Measurements from ENCODE around the gene AURKB. TPM values are rescaled to one million over a fixed set of nuclear protein-coding genes. Genes with fewer than 3 reads are reported as not detected.
A peak's percentile ranks its signal among the peaks of the same experiment; 100 is the strongest.

Gene AURKB
- total and polyA plus RNA-seq, 2 of the 13 experiments (the other 11 are each of a cell fraction or from before 2014, with no cell fraction given) = 29.5 to 75.3 TPM

DNA sequence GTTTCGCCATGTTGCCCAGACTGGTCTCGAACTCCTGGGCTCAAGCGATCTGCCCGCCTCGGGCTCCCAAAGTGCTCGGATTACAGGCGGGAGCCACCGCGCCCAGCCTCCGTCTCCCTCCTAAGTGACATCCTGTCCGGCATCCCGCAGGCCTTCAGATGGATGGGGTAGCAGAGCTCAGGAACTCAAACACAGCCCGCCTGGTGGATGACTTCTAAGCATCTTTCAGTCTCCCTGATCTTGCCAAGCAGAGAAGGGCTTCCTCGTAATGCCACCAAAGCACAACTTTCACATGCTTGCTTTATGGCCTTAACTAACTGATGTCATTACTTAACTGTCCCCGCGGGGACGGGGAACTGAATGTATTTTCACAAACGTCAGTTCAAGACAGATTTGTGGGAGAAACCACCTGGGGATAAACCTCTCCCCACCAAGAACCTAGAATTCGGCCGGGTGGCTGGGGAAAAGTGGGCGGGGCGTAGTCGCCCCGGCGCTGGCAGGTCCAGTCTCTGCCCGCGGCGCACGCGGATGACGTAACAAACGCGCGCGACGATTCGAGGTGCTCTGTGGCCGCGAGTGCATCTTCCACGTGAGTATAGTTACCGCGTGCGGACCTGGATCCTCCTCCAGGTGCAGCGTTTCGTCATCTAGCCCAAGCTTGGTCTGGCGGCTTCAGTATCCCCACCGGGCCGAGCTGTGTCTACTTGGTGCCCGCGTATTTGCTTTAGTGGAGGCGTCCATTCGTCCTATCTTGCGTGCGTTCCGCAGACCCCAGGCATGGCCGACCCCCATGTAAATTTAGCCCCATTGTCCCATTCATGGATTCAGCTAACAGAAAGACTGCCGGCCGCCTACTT, 38.6 kb upstream of the AURKB start, which contains the start of gene PFAS (continued):
- TF ChIP-seq, protein P1, sequence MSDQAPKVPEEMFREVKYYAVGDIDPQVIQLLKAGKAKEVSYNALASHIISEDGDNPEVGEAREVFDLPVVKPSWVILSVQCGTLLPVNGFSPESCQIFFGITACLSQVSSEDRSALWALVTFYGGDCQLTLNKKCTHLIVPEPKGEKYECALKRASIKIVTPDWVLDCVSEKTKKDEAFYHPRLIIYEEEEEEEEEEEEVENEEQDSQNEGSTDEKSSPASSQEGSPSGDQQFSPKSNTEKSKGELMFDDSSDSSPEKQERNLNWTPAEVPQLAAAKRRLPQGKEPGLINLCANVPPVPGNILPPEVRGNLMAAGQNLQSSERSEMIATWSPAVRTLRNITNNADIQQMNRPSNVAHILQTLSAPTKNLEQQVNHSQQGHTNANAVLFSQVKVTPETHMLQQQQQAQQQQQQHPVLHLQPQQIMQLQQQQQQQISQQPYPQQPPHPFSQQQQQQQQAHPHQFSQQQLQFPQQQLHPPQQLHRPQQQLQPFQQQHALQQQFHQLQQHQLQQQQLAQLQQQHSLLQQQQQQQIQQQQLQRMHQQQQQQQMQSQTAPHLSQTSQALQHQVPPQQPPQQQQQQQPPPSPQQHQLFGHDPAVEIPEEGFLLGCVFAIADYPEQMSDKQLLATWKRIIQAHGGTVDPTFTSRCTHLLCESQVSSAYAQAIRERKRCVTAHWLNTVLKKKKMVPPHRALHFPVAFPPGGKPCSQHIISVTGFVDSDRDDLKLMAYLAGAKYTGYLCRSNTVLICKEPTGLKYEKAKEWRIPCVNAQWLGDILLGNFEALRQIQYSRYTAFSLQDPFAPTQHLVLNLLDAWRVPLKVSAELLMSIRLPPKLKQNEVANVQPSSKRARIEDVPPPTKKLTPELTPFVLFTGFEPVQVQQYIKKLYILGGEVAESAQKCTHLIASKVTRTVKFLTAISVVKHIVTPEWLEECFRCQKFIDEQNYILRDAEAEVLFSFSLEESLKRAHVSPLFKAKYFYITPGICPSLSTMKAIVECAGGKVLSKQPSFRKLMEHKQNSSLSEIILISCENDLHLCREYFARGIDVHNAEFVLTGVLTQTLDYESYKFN (CRISPR knock-in tag; conservative IDR thresholded peaks at IDR 0.05) = peak; percentile 19; the same call in 1 of the 2 replicates
- peak; percentile 55; the same call in 1 of the 2 replicates for TF ChIP-seq ZMYM4 (CRISPR knock-in tag; IDR thresholded peaks at IDR 0.05)
- TF ChIP-seq ZNF674 (CRISPR knock-in tag; IDR thresholded peaks at IDR 0.05; ENCODE audit: low read depth) = no peak
- TF ChIP-seq HNF4A (CRISPR knock-in tag; IDR thresholded peaks at IDR 0.05) = no peak; the same call in none of the 2 replicates
- no peak for TF ChIP-seq FOXM1 (CRISPR knock-in tag; IDR thresholded peaks at IDR 0.05)
- TF ChIP-seq ZNF460 (CRISPR knock-in tag; IDR thresholded peaks at IDR 0.05; ENCODE audit: borderline replicate concordance) = no peak
- TF ChIP-seq, protein P2, sequence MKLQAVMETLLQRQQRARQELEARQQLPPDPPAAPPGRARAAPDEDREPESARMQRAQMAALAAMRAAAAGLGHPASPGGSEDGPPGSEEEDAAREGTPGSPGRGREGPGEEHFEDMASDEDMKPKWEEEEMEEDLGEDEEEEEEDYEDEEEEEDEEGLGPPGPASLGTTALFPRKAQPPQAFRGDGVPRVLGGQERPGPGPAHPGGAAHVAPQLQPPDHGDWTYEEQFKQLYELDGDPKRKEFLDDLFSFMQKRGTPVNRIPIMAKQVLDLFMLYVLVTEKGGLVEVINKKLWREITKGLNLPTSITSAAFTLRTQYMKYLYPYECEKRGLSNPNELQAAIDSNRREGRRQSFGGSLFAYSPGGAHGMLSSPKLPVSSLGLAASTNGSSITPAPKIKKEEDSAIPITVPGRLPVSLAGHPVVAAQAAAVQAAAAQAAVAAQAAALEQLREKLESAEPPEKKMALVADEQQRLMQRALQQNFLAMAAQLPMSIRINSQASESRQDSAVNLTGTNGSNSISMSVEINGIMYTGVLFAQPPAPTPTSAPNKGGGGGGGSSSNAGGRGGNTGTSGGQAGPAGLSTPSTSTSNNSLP (IDR thresholded peaks at IDR 0.05; ENCODE audit: low read depth, low read length) = no peak
- TF ChIP-seq, protein P3, sequence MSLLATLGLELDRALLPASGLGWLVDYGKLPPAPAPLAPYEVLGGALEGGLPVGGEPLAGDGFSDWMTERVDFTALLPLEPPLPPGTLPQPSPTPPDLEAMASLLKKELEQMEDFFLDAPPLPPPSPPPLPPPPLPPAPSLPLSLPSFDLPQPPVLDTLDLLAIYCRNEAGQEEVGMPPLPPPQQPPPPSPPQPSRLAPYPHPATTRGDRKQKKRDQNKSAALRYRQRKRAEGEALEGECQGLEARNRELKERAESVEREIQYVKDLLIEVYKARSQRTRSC (CRISPR knock-in tag; IDR thresholded peaks at IDR 0.05; ENCODE audit: low read depth) = no peak
- peak; percentile 70; the same call in 1 of the 2 replicates for TF ChIP-seq IRF2 (CRISPR knock-in tag; IDR thresholded peaks at IDR 0.05)
- TF ChIP-seq, protein P4, sequence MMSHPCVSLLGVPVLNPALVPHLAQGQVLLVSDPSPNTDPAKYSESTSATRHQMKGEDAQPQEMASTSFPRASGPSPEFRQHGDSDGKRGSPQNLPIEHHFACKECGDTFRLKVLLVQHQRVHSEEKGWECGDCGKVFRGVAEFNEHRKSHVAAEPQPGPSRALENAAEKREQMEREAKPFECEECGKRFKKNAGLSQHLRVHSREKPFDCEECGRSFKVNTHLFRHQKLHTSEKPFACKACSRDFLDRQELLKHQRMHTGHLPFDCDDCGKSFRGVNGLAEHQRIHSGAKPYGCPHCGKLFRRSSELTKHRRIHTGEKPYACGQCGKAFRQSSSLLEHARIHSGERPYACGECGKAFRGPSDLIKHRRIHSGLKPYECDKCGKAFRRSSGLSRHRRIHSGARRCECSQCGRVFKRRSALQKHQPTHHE (CRISPR knock-in tag; IDR thresholded peaks at IDR 0.05; ENCODE audit: borderline replicate concordance) = no peak
- TF ChIP-seq, protein P5, sequence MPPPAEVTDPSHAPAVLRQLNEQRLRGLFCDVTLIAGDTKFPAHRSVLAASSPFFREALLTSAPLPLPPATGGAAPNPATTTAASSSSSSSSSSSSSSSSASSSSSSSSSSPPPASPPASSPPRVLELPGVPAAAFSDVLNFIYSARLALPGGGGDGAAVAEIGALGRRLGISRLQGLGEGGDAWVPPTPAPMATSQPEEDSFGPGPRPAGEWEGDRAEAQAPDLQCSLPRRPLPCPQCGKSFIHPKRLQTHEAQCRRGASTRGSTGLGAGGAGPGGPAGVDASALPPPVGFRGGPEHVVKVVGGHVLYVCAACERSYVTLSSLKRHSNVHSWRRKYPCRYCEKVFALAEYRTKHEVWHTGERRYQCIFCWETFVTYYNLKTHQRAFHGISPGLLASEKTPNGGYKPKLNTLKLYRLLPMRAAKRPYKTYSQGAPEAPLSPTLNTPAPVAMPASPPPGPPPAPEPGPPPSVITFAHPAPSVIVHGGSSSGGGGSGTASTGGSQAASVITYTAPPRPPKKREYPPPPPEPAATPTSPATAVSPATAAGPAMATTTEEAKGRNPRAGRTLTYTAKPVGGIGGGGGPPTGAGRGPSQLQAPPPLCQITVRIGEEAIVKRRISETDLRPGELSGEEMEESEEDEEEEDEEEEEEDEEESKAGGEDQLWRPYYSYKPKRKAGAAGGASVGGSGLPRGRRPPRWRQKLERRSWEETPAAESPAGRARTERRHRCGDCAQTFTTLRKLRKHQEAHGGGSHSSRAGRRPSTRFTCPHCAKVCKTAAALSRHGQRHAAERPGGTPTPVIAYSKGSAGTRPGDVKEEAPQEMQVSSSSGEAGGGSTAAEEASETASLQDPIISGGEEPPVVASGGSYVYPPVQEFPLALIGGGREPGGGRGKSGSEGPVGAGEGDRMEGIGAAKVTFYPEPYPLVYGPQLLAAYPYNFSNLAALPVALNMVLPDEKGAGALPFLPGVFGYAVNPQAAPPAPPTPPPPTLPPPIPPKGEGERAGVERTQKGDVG (CRISPR knock-in tag; IDR thresholded peaks at IDR 0.05; ENCODE audit: borderline replicate concordance) = peak; percentile 76; the same call in 1 of the 2 replicates
- TF ChIP-seq HOXA7 (CRISPR knock-in tag; IDR thresholded peaks at IDR 0.05) = no peak
- TF ChIP-seq, protein P6, sequence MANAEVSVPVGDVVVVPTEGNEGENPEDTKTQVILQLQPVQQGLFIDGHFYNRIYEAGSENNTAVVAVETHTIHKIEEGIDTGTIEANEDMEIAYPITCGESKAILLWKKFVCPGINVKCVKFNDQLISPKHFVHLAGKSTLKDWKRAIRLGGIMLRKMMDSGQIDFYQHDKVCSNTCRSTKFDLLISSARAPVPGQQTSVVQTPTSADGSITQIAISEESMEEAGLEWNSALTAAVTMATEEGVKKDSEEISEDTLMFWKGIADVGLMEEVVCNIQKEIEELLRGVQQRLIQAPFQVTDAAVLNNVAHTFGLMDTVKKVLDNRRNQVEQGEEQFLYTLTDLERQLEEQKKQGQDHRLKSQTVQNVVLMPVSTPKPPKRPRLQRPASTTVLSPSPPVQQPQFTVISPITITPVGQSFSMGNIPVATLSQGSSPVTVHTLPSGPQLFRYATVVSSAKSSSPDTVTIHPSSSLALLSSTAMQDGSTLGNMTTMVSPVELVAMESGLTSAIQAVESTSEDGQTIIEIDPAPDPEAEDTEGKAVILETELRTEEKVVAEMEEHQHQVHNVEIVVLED (CRISPR knock-in tag; IDR thresholded peaks at IDR 0.05; ENCODE audit: borderline replicate concordance) = peak; percentile 52; the same call in 1 of the 2 replicates
- no peak for TF ChIP-seq SMAD1 (CRISPR knock-in tag; IDR thresholded peaks at IDR 0.05; ENCODE audit: borderline replicate concordance, low read depth)

Data from HepG2 (cell line).